WTC11 (cell line): ENCODE results near the gene IQSEC1. TPM values are rescaled to one million over a fixed set of nuclear protein-coding genes. Genes with fewer than 3 reads are reported as not detected.

Experiments
- ATAC-seq: fragments of 200-7000 bp; cut with Tn5 transposase; 2 replicates; pipeline ENCODE4 v1.10.0; 2021; ENCODE audit warnings: mild to moderate bottlenecking, moderate library complexity
- CTCF ChIA-PET: fragments of 300-600 bp; sonication (Branson Sonifier 250); formaldehyde crosslinking; loops from one replicate; lab custom pipeline; 2021; ENCODE audit warnings: antibody characterized with exemption; lab: Charles Lee
- POLR2A ChIA-PET: fragments of 350-600 bp; sonication (Branson Sonifier 250); formaldehyde crosslinking; loops from one replicate; lab custom pipeline; 2021; ENCODE audit warnings: antibody characterized with exemption; lab: Charles Lee
- DNase-seq: peaks from one replicate; pipeline ENCODE4 v3.0.0; 2021; ENCODE audit warnings: low spot score
- H3K27ac Mint-ChIP-seq: 2 replicates; pipeline ENCODE4 v1.8.0; 2021; ENCODE audit warnings: mixed read lengths
- H3K27me3 Mint-ChIP-seq: 2 replicates; pipeline ENCODE4 v1.8.0; 2021; ENCODE audit warnings: low read depth, mild to moderate bottlenecking, moderate library complexity, mixed read lengths
- H3K36me3 Mint-ChIP-seq: 2 replicates; pipeline ENCODE4 v1.8.0; 2021; ENCODE audit warnings: mixed read lengths
- H3K4me1 Mint-ChIP-seq: 2 replicates; pipeline ENCODE4 v1.8.0; 2022; ENCODE audit warnings: mixed read lengths
- H3K4me3 Mint-ChIP-seq: 2 replicates; pipeline ENCODE4 v1.8.0; 2021; ENCODE audit warnings: mild to moderate bottlenecking, moderate library complexity, mixed read lengths
- H3K9me3 Mint-ChIP-seq: 2 replicates; pipeline ENCODE4 v1.8.0; 2021; ENCODE audit warnings: mixed read lengths
- ATF3 ChIP-seq: sonication (generic); formaldehyde crosslinking; conservative IDR thresholded peaks from 2 replicates; pipeline ENCODE4 v1.8.1; 2022; ENCODE audit warnings: mild to moderate bottlenecking, missing genetic modification reagents
- CTCF ChIP-seq: fragments of 200-600 bp; IDR thresholded peaks from 2 replicates; pipeline ENCODE4 v1.8.0; 2022; ENCODE audit warnings: antibody characterized with exemption
- ESRRA ChIP-seq: sonication (generic); formaldehyde crosslinking; IDR thresholded peaks from 2 replicates; pipeline ENCODE4 v1.8.1; 2022; ENCODE audit warnings: mild to moderate bottlenecking, missing genetic modification reagents, borderline replicate concordance
- FOXJ3 ChIP-seq: sonication (generic); formaldehyde crosslinking; IDR thresholded peaks from 2 replicates; pipeline ENCODE4 v1.9.0; 2021; ENCODE audit warnings: missing genetic modification reagents, mild to moderate bottlenecking, borderline replicate concordance
- GTF2I ChIP-seq: fragments of 250-450 bp; sonication (Bioruptor Pico); conservative IDR thresholded peaks from 2 replicates; pipeline ENCODE4 v1.4.0; 2021; ENCODE audit warnings: mild to moderate bottlenecking
- IRF2 ChIP-seq: sonication (generic); formaldehyde crosslinking; IDR thresholded peaks from 2 replicates; pipeline ENCODE4 v1.8.0; 2022; ENCODE audit warnings: low read depth, missing genetic modification reagents, borderline replicate concordance
- MXD4 ChIP-seq: fragments of 250-450 bp; sonication (Bioruptor Pico); IDR thresholded peaks from 2 replicates; pipeline ENCODE4 v1.8.0; 2021; ENCODE audit warnings: mild to moderate bottlenecking, moderate library complexity, borderline replicate concordance
- NR1H2 ChIP-seq: sonication (generic); formaldehyde crosslinking; IDR thresholded peaks from 2 replicates; pipeline ENCODE4 v1.9.0; 2021; ENCODE audit warnings: mild to moderate bottlenecking, moderate library complexity, missing genetic modification reagents
- PRRX2 ChIP-seq: fragments of 250-450 bp; sonication (Bioruptor Pico); IDR thresholded peaks from 2 replicates; pipeline ENCODE4 v1.8.0; 2021; ENCODE audit warnings: mild to moderate bottlenecking
- SMAD4 ChIP-seq: sonication (generic); formaldehyde crosslinking; IDR thresholded peaks from 2 replicates; pipeline ENCODE4 v1.8.0; 2022; ENCODE audit warnings: mild to moderate bottlenecking, missing genetic modification reagents
- ZBTB21 ChIP-seq: sonication (generic); formaldehyde crosslinking; IDR thresholded peaks from 2 replicates; pipeline ENCODE4 v1.8.1; 2023; ENCODE audit warnings: mild to moderate bottlenecking, missing genetic modification reagents, borderline replicate concordance
- ZNF219 ChIP-seq: sonication (generic); formaldehyde crosslinking; IDR thresholded peaks from 2 replicates; pipeline ENCODE4 v1.8.0; 2023; ENCODE audit warnings: missing genetic modification reagents, mild to moderate bottlenecking, borderline replicate concordance
- ZNF396 ChIP-seq: fragments of 250-450 bp; sonication (Bioruptor Pico); IDR thresholded peaks from 2 replicates; pipeline ENCODE4 v1.8.0; 2021; ENCODE audit warnings: mild to moderate bottlenecking, moderate library complexity, borderline replicate concordance
- ZSCAN18 ChIP-seq: fragments of 250-450 bp; sonication (Bioruptor Pico); IDR thresholded peaks from 2 replicates; pipeline ENCODE4 v2.1.2; 2022; ENCODE audit warnings: mild to moderate bottlenecking, moderate library complexity
- total RNA-seq: library from RNA; stranded (reverse); gene quantifications from 3 replicates; pipeline ENCODE4 v1.2.3, GENCODE V29; 2021
- TF ChIP-seq, protein P1 (sequence below): sonication (generic); formaldehyde crosslinking; IDR thresholded peaks from 2 replicates; pipeline ENCODE4 v1.8.0; 2022; ENCODE audit warnings: mild to moderate bottlenecking, missing genetic modification reagents
- TF ChIP-seq, protein P2 (sequence below): fragments of 250-450 bp; sonication (Bioruptor Pico); IDR thresholded peaks from 2 replicates; pipeline ENCODE4 v1.9.0; 2021; ENCODE audit warnings: mild to moderate bottlenecking
- TF ChIP-seq, protein P3 (sequence below): sonication (generic); formaldehyde crosslinking; IDR thresholded peaks from 2 replicates; pipeline ENCODE4 v1.8.0; 2022; ENCODE audit warnings: missing genetic modification reagents
- TF ChIP-seq, protein P4 (sequence below): sonication (generic); formaldehyde crosslinking; IDR thresholded peaks from 2 replicates; pipeline ENCODE4 v1.8.1; 2023; ENCODE audit warnings: mild to moderate bottlenecking, moderate library complexity, missing genetic modification reagents

The IQSEC1 gene
- total RNA-seq, 1 experiment from 2014 or later = 35.0 TPM

- CTCF ChIA-PET = interaction anchor here (1.3 kb wide), 1 partner anchor 15 kb away, joined by 4 read pairs; no protein-coding TSS in a partner anchor
- H3K9me3 Mint-ChIP-seq = no peaks in the 10 kb centered on the region
- no peak for ATAC-seq
- POLR2A ChIA-PET = no interaction called here
- no peaks in the 10 kb centered on the region for H3K36me3 Mint-ChIP-seq
- no peaks in the 10 kb centered on the region for H3K27me3 Mint-ChIP-seq
- H3K4me1 Mint-ChIP-seq = no peaks in the 10 kb centered on the region
- DNase-seq = no peak
- H3K27ac Mint-ChIP-seq = no peak overlapping the region
- no peak overlapping the region for H3K4me3 Mint-ChIP-seq
- TF ChIP-seq ZBTB21 (CRISPR knock-in tag) (no peak), MXD4 (CRISPR knock-in tag) (no peak), CTCF (no peak), ZNF396 (CRISPR knock-in tag) (no peak), GTF2I (CRISPR knock-in tag) (no peak), PRRX2 (CRISPR knock-in tag) (no peak), SMAD4 (no peak), ZNF219 (CRISPR knock-in tag) (no peak), ESRRA (CRISPR knock-in tag) (no peak), ATF3 (CRISPR knock-in tag) (no peak), NR1H2 (CRISPR knock-in tag) (no peak), IRF2 (CRISPR knock-in tag) (no peak), ZSCAN18 (CRISPR knock-in tag) (no peak), FOXJ3 (CRISPR knock-in tag) (no peak)
- TF ChIP-seq, protein P1, sequence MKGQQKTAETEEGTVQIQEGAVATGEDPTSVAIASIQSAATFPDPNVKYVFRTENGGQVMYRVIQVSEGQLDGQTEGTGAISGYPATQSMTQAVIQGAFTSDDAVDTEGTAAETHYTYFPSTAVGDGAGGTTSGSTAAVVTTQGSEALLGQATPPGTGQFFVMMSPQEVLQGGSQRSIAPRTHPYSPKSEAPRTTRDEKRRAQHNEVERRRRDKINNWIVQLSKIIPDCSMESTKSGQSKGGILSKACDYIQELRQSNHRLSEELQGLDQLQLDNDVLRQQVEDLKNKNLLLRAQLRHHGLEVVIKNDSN = no peak
- TF ChIP-seq, protein P2, sequence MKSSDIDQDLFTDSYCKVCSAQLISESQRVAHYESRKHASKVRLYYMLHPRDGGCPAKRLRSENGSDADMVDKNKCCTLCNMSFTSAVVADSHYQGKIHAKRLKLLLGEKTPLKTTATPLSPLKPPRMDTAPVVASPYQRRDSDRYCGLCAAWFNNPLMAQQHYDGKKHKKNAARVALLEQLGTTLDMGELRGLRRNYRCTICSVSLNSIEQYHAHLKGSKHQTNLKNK (CRISPR knock-in tag) = no peak
- TF ChIP-seq, protein P3, sequence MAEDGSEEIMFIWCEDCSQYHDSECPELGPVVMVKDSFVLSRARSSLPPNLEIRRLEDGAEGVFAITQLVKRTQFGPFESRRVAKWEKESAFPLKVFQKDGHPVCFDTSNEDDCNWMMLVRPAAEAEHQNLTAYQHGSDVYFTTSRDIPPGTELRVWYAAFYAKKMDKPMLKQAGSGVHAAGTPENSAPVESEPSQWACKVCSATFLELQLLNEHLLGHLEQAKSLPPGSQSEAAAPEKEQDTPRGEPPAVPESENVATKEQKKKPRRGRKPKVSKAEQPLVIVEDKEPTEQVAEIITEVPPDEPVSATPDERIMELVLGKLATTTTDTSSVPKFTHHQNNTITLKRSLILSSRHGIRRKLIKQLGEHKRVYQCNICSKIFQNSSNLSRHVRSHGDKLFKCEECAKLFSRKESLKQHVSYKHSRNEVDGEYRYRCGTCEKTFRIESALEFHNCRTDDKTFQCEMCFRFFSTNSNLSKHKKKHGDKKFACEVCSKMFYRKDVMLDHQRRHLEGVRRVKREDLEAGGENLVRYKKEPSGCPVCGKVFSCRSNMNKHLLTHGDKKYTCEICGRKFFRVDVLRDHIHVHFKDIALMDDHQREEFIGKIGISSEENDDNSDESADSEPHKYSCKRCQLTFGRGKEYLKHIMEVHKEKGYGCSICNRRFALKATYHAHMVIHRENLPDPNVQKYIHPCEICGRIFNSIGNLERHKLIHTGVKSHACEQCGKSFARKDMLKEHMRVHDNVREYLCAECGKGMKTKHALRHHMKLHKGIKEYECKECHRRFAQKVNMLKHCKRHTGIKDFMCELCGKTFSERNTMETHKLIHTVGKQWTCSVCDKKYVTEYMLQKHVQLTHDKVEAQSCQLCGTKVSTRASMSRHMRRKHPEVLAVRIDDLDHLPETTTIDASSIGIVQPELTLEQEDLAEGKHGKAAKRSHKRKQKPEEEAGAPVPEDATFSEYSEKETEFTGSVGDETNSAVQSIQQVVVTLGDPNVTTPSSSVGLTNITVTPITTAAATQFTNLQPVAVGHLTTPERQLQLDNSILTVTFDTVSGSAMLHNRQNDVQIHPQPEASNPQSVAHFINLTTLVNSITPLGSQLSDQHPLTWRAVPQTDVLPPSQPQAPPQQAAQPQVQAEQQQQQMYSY (CRISPR knock-in tag) = no peak
- TF ChIP-seq, protein P4, sequence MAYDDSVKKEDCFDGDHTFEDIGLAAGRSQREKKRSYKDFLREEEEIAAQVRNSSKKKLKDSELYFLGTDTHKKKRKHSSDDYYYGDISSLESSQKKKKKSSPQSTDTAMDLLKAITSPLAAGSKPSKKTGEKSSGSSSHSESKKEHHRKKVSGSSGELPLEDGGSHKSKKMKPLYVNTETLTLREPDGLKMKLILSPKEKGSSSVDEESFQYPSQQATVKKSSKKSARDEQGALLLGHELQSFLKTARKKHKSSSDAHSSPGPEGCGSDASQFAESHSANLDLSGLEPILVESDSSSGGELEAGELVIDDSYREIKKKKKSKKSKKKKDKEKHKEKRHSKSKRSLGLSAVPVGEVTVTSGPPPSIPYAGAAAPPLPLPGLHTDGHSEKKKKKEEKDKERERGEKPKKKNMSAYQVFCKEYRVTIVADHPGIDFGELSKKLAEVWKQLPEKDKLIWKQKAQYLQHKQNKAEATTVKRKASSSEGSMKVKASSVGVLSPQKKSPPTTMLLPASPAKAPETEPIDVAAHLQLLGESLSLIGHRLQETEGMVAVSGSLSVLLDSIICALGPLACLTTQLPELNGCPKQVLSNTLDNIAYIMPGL (CRISPR knock-in tag) = no peak
Observed at GRCh38 chr3:12952343-12953200, 120.7 kb downstream of the IQSEC1 start.
